DLD1 (cell line): ENCODE data around the gene COQ2.

Experiments
- in situ Hi-C: cut with HindIII; loops from 2 replicates; pipeline ENCODE4 v1.10.0; 2017; ENCODE audit warnings: low sequenced_read_pairs

COQ2 gene

DNA sequence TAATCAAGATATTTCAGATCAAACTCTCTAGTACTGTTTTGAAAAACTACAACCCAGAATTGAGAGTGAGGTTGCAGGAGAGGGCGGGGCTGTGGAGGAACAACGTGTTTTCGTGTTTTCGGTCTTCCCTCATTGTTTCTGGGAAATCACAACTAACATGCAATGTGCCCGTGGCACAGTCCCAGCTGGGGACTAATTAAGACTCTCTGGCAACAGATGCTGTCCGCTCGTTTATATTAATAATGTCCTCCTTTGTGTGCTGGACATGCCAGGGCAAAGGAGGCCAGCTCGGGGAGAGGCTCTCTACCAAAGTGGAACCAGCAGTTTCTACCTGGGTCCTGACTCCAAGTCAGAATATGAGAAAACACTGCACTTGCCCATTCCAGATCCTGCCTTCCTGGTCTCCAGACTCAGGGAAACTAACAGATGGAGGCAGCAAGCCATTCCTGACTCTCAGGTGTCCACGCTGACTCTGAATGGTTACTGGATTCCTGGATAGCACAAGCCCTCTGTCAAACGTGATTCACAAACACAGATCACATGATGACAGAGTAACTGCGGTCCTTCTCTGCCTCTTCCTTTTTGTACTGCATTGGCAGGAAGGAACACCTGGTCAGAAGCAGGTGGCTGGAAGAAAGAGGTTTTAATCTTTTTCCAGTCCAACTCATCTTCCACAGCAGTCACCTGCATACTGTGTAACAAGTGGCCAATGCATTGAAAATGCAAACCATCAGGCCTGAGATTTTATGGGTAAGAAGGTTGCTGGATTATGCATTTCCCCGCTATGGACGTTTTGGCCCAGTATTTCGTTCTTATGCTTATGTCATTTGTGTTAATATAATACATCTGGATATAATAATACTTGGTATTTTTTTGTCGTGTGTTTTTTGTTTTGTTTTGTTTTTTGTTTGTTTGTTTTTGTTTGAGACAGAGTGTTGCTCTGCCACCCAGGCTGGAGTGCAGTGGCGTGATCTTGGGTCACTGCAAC lies 65.0 kb downstream of the COQ2 start:
- in situ Hi-C loops, result no loop called here

DNA sequence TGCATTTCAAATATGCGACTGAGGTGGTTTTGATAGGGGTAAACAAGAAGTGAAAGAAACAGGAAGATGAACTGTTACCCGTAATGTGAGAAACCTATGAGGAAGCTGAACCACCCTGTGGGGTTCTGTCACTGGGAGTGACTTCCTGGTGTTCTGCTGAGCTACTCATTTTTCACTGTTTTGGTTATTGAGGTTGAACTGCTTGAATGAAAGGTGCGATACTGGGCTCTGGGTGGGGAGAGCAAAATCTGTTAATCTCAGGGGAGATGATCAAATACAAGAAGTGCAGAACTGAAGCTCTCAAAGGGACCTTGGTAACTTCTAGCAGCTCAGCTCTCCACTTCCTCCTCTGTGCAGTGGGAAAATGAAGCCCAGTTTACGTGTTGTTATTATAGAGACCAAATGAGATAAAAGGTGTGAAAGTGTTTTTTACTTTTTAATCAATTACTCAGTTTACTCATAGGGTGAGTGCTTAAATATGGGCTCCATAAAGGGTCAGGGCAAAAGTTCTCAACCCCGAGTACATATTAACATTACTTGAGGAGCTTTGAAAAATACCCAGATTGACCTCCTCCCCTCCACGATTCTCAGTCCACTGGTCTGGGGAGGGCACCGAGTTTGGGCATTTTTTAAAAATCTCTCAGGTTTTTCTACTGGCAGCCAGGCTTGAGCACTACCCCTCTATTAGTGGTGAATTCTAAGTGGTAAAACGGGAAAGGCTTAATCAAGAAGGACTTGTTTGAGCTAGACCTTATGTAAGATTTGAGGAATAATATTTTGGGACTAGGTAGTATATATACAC lies 66.7 kb downstream of the COQ2 start:
- in situ Hi-C loops, result no loop called here

DNA sequence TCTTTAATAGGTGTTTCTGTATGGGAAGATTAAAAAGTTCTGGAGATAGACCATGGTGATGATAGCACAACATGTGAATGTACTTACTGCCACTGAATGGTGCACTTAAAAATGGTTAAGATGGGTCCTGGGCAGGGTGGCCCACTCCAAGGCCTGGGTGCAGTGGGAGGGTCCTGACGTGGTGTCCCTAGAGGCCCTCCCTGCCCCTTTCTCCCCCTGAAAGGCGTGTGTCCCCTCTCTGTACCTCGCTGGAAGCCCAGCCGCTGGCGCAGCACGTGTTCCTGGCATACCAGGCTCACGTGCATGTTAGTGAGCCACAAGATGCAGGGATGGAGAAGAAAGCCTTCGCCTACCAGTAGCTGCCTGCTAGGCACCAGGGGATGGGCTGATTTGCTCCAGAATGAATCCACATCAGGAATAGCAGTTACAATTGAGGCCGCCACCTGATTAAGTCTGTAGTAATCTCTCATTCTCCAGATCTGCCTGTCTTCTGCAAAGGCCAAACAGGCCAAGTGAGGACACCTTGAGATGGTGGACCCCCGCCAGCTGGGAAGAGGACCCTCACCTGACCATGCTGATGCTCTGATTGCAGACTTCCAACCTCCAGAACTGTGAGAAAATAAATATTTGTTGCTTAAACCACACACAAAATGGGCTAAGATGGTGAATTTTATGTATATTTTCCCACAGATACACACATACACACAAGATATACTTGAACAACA lies 67.5 kb downstream of the COQ2 start:
- in situ Hi-C loops, result no loop called here

DNA sequence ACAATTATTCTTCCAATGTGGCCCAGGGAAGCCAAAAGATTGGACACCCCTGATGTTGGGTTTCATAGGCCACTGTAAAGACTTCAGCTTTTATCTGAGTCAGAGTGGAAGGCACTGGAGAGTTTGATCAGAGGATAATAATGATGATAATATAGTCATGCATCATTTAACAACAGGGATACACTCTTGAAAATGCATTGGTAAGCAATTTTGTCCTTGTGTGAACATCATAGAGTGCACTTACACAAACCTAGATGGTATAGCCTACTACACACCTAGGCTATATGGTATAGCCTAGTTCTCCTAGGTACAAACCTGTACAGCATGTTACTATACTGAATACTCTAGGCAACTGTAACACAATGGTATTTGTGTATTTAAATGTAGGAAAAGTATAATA lies 70.5 kb downstream of the COQ2 start:
- in situ Hi-C loops, result no loop called here
